SK-N-SH treated with all-trans-retinoic acid at 6 μM for 48 hours (cell line): ENCODE data around the gene SAMD4A.

Source experiments
- ATAC-seq: fragments of 200-7000 bp; cut with Tn5 transposase; 3 replicates; pipeline ENCODE4 v1.9.1; 2020; ENCODE audit warnings: mild to moderate bottlenecking, moderate library complexity
- ARNTL ChIP-seq: fragments of 450-650 bp; formaldehyde crosslinking; IDR thresholded peaks from 2 replicates; pipeline ENCODE4 v1.5.0; 2020; ENCODE audit warnings: low read depth, mild to moderate bottlenecking, moderate library complexity, borderline replicate concordance
- BACH2 ChIP-seq: fragments of 250-450 bp; sonication (Bioruptor Pico); IDR thresholded peaks from 2 replicates; pipeline ENCODE4 v1.9.0; 2021; ENCODE audit warnings: mild to moderate bottlenecking, borderline replicate concordance
- CREB5 ChIP-seq: fragments of 250-450 bp; sonication (Bioruptor Pico); IDR thresholded peaks from 2 replicates; pipeline ENCODE4 v1.5.1; 2020; ENCODE audit warnings: low read depth, mild to moderate bottlenecking, moderate library complexity
- CSDC2 ChIP-seq: fragments of 250-450 bp; sonication (Bioruptor Pico); IDR thresholded peaks from 2 replicates; pipeline ENCODE4 v1.5.0; 2020; ENCODE audit warnings: mild to moderate bottlenecking, moderate library complexity
- CSRNP3 ChIP-seq: fragments of 250-450 bp; sonication (Bioruptor Pico); IDR thresholded peaks from 2 replicates; pipeline ENCODE4 v1.5.1; 2021; ENCODE audit warnings: mild to moderate bottlenecking, moderate library complexity
- ESRRG ChIP-seq: fragments of 250-450 bp; sonication (Bioruptor Pico); IDR thresholded peaks from 2 replicates; pipeline ENCODE4 v1.6.1; 2021; ENCODE audit warnings: mild to moderate bottlenecking
- GLIS3 ChIP-seq: fragments of 250-450 bp; sonication (Bioruptor Pico); IDR thresholded peaks from 2 replicates; pipeline ENCODE4 v1.5.0; 2020; ENCODE audit warnings: mild to moderate bottlenecking, moderate library complexity
- ISL1 ChIP-seq: fragments of 250-450 bp; sonication (Bioruptor Pico); IDR thresholded peaks from 2 replicates; pipeline ENCODE4 v2.1.2; 2022; ENCODE audit warnings: mild to moderate bottlenecking, moderate library complexity
- OSR1 ChIP-seq: fragments of 250-450 bp; sonication (Bioruptor Pico); IDR thresholded peaks from 2 replicates; pipeline ENCODE4 v1.8.0; 2022; ENCODE audit warnings: moderate library complexity, mild to moderate bottlenecking, inconsistent platforms
- PATZ1 ChIP-seq: fragments of 250-450 bp; sonication (Bioruptor Pico); IDR thresholded peaks from 2 replicates; pipeline ENCODE4 v1.8.0; 2020; ENCODE audit warnings: mild to moderate bottlenecking, moderate library complexity, borderline replicate concordance
- POU6F1 ChIP-seq: fragments of 250-450 bp; sonication (Bioruptor Pico); IDR thresholded peaks from 2 replicates; pipeline ENCODE4 v1.8.0; 2021; ENCODE audit warnings: low read depth, mild to moderate bottlenecking, moderate library complexity, borderline replicate concordance
- PPARA ChIP-seq: fragments of 250-450 bp; sonication (Bioruptor Pico); IDR thresholded peaks from 2 replicates; pipeline ENCODE4 v1.5.0; 2020; ENCODE audit warnings: mild to moderate bottlenecking, borderline replicate concordance
- RARB ChIP-seq: fragments of 250-450 bp; sonication (Bioruptor Pico); IDR thresholded peaks from 2 replicates; pipeline ENCODE4 v1.8.0; 2021; ENCODE audit warnings: mild to moderate bottlenecking, moderate library complexity
- SNAI2 ChIP-seq: fragments of 250-450 bp; sonication (Bioruptor Pico); IDR thresholded peaks from 2 replicates; pipeline ENCODE4 v1.5.0; 2020; ENCODE audit warnings: mild to moderate bottlenecking, moderate library complexity
- TCF4 ChIP-seq: fragments of 250-450 bp; sonication (Bioruptor Pico); IDR thresholded peaks from 2 replicates; pipeline ENCODE4 v1.8.0; 2021; ENCODE audit warnings: mild to moderate bottlenecking, moderate library complexity, borderline replicate concordance
- TOX ChIP-seq: fragments of 250-450 bp; sonication (Bioruptor Pico); IDR thresholded peaks from 2 replicates; pipeline ENCODE4 v1.8.0; 2021; ENCODE audit warnings: mild to moderate bottlenecking, moderate library complexity, borderline replicate concordance
- ZC3H10 ChIP-seq: fragments of 250-450 bp; sonication (Bioruptor Pico); IDR thresholded peaks from 2 replicates; pipeline ENCODE4 v1.5.1; 2021; ENCODE audit warnings: mild to moderate bottlenecking, moderate library complexity
- ZFP3 ChIP-seq: fragments of 250-450 bp; sonication (Bioruptor Pico); IDR thresholded peaks from 2 replicates; pipeline ENCODE4 v1.5.0; 2020; ENCODE audit warnings: mild to moderate bottlenecking, moderate library complexity
- ZFP30 ChIP-seq: fragments of 450-650 bp; formaldehyde crosslinking; IDR thresholded peaks from 2 replicates; pipeline ENCODE4 v1.5.0; 2022; ENCODE audit warnings: mild to moderate bottlenecking, moderate library complexity
- ZNF565 ChIP-seq: fragments of 450-650 bp; formaldehyde crosslinking; conservative IDR thresholded peaks from 2 replicates; pipeline ENCODE4 v1.5.0; 2020; ENCODE audit warnings: low read depth, mild to moderate bottlenecking, moderate library complexity
- ZNF70 ChIP-seq: fragments of 450-650 bp; formaldehyde crosslinking; IDR thresholded peaks from 2 replicates; pipeline ENCODE4 v1.5.0; 2020; ENCODE audit warnings: mild to moderate bottlenecking, moderate library complexity
- ZNF8 ChIP-seq: fragments of 450-650 bp; formaldehyde crosslinking; IDR thresholded peaks from 2 replicates; pipeline ENCODE4 v1.5.0; 2020; ENCODE audit warnings: mild to moderate bottlenecking, moderate library complexity

SAMD4A gene

GRCh38 chr14:54784060-54784459, 217.1 kb downstream of the SAMD4A start (continued):
- TF ChIP-seq CSRNP3 (CRISPR knock-in tag) (no peak), ZFP3 (CRISPR knock-in tag) (no peak), TCF4 (CRISPR knock-in tag) (no peak), ZNF8 (CRISPR knock-in tag) (no peak), ISL1 (no peak)
- TF ChIP-seq, all 23 proteins: peak for 0

GRCh38 chr14:54784657-54785056, 217.7 kb downstream of the SAMD4A start:
- peak; percentile 14; the same call in 1 of the 3 replicates for ATAC-seq
- TF ChIP-seq ZNF70 (CRISPR knock-in tag) (no peak), BACH2 (CRISPR knock-in tag) (no peak), GLIS3 (CRISPR knock-in tag) (no peak), TOX (CRISPR knock-in tag) (no peak)

GRCh38 chr14:54785136-54785777, 218.3 kb downstream of the SAMD4A start:
- TF ChIP-seq ZNF565 (CRISPR knock-in tag) (no peak), CREB5 (CRISPR knock-in tag) (no peak), CSDC2 (CRISPR knock-in tag) (no peak), OSR1 (no peak), ZNF70 (CRISPR knock-in tag) (no peak), TCF4 (CRISPR knock-in tag) (no peak), POU6F1 (CRISPR knock-in tag) (no peak), BACH2 (CRISPR knock-in tag) (no peak), ZC3H10 (CRISPR knock-in tag) (no peak), PATZ1 (CRISPR knock-in tag) (no peak), ARNTL (no peak), ZNF8 (CRISPR knock-in tag) (no peak), CSRNP3 (CRISPR knock-in tag) (no peak), GLIS3 (CRISPR knock-in tag) (no peak)
- ATAC-seq = peak; percentile 24; the same call in 2 of the 3 replicates

GRCh38 chr14:54785778-54786770, 219.1 kb downstream of the SAMD4A start:
- no peak for ATAC-seq
- TF ChIP-seq ZNF565 (CRISPR knock-in tag) (no peak), CSRNP3 (CRISPR knock-in tag) (no peak), TCF4 (CRISPR knock-in tag) (no peak), ZFP3 (CRISPR knock-in tag) (no peak), ZFP30 (CRISPR knock-in tag) (no peak), CREB5 (CRISPR knock-in tag) (no peak), ESRRG (CRISPR knock-in tag) (no peak), BACH2 (CRISPR knock-in tag) (no peak), PPARA (no peak), SNAI2 (CRISPR knock-in tag) (no peak), RARB (CRISPR knock-in tag) (no peak), TOX (CRISPR knock-in tag) (no peak), ZNF8 (CRISPR knock-in tag) (no peak)
